Cardiac muscle cell (in vitro differentiated cells and primary cell): Measurements from ENCODE around the gene MYLK. TPM values are rescaled to one million over a fixed set of nuclear protein-coding genes. Genes with fewer than 3 reads are reported as not detected.

ENCODE experiments used
- DNase-seq, 2 donors: peaks; one replicate each; pipeline versions ENCODE4 v3.0.0 to v3.0.0-alpha.2; 2010 to 2017; ENCODE audit warnings: low read depth in 1 of 2, low spot score in 1 of 2
- H3K27ac ChIP-seq: fragments of 200-600 bp; sonication (generic); 2 replicates; pipeline ENCODE4 v1.5.1; 2016
- H3K27me3 ChIP-seq: fragments of 200-600 bp; sonication (generic); 2 replicates; pipeline ENCODE4 v1.6.0; 2016; ENCODE audit warnings: control low read depth
- H3K36me3 ChIP-seq: fragments of 200-600 bp; sonication (generic); 2 replicates; pipeline ENCODE4 v1.5.1; 2016; ENCODE audit warnings: control low read depth
- H3K4me1 ChIP-seq: fragments of 200-600 bp; sonication (generic); 2 replicates; pipeline ENCODE4 v1.8.1; 2017; ENCODE audit warnings: low read depth, mild to moderate bottlenecking, mixed run types
- H3K4me3 ChIP-seq: fragments of 200-600 bp; sonication (generic); 2 replicates; pipeline ENCODE4 v1.5.1; 2016; ENCODE audit warnings: mild to moderate bottlenecking
- H3K9me3 ChIP-seq: fragments of 200-600 bp; sonication (generic); 2 replicates; pipeline ENCODE4 v1.5.1; 2017; ENCODE audit warnings: low read depth, mild to moderate bottlenecking, control low read depth
- polyA plus RNA-seq: library from polyadenylated mRNA; unstranded; fragments of >200 nt; fragmentation: Nextera tagmentation; extraction: Ambion mirVana; gene quantifications from 2 replicates; pipeline ENCODE4 v1.2.1, GENCODE V29; 2016
- total RNA-seq: library from RNA; depleted of rRNA; stranded (reverse); fragments of >200 nt; gene quantifications from 2 replicates; pipeline ENCODE4 v1.2.3, GENCODE V29; 2016
- TF ChIP-seq, protein P1 (sequence below): IDR thresholded peaks from 2 replicates; pipeline ENCODE4 v1.5.1; 2012; ENCODE audit warnings: low read depth, mild to moderate bottlenecking, low read length

The MYLK gene
- total and polyA plus RNA-seq, 2 experiments from 2014 or later: 2.0 to 5.8 TPM

DNA sequence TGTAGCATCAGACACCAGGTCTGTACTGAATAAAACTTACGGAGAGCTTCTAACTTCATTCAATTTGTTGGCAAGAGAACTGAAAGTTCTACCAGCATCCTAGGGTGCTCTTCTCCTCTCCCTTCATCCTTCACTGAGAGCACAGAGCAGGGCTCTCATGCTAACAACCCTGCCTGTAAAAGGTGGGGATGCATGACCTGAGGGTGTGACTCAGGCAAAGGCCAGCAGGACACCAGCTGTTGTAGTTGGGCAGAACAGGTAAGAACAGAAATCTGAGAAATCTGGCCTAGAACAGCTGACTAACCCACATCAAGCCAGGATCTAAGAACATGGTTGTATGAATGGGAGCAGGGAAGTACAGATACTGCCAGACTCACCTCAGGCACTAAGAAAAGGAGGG lies 64.2 kb downstream of the MYLK start:
- no peaks in the 10 kb centered on the region for H3K27me3 ChIP-seq
- no peak for DNase-seq
- no peaks in the 10 kb centered on the region for H3K9me3 ChIP-seq
- no peaks in the 10 kb centered on the region for H3K4me1 ChIP-seq
- no peak overlapping the region for H3K27ac ChIP-seq
- no peaks in the 10 kb centered on the region for H3K36me3 ChIP-seq
- TF ChIP-seq, protein P1, sequence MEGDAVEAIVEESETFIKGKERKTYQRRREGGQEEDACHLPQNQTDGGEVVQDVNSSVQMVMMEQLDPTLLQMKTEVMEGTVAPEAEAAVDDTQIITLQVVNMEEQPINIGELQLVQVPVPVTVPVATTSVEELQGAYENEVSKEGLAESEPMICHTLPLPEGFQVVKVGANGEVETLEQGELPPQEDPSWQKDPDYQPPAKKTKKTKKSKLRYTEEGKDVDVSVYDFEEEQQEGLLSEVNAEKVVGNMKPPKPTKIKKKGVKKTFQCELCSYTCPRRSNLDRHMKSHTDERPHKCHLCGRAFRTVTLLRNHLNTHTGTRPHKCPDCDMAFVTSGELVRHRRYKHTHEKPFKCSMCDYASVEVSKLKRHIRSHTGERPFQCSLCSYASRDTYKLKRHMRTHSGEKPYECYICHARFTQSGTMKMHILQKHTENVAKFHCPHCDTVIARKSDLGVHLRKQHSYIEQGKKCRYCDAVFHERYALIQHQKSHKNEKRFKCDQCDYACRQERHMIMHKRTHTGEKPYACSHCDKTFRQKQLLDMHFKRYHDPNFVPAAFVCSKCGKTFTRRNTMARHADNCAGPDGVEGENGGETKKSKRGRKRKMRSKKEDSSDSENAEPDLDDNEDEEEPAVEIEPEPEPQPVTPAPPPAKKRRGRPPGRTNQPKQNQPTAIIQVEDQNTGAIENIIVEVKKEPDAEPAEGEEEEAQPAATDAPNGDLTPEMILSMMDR: no peak
- no peak overlapping the region for H3K4me3 ChIP-seq

DNA sequence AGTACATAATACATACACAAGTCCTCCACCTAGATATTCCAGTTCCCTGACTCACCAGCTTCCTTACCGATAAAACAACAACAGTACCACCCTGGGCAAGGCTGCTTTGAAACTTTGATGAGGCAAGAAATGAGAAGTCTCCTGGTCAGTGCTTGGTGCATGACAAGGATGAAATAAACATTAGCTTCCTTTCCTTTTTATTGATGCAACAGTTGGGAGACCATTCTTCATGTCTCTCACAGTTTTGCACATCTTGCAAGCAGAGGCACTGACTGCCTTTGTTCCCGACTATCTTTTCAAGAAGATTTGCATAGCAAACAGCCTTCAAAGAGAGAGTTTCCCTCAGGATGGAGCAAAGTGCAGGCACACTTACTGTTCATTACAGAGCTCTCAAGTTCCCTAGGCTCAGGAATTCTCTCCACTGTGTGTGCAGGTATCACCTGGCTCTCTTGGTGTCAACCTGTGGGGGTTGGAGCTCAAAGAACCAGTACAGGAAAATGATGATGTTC lies 65.2 kb downstream of the MYLK start:
- no peak overlapping the region for H3K27ac ChIP-seq
- no peaks in the 10 kb centered on the region for H3K4me1 ChIP-seq
- DNase-seq: peak in 1 of 2 donors; percentile 43
- no peaks in the 10 kb centered on the region for H3K36me3 ChIP-seq
- H3K4me3 ChIP-seq: no peak overlapping the region
- H3K27me3 ChIP-seq: no peaks in the 10 kb centered on the region
- H3K9me3 ChIP-seq: no peaks in the 10 kb centered on the region
- TF ChIP-seq, protein P1: no peak

- Histone ChIP-seq H3K4me1 (no peaks in the 10 kb centered on the region), H3K36me3 (no peaks in the 10 kb centered on the region), H3K9me3 (no peaks in the 10 kb centered on the region), H3K4me3 (no peak overlapping the region), H3K27me3 (no peaks in the 10 kb centered on the region), H3K27ac (no peak overlapping the region)
- TF ChIP-seq, protein P1: no peak
- peak in 1 of 2 donors; percentile 25 for DNase-seq
Measured at GRCh38 chr3:123818324-123818920, 65.7 kb downstream of the MYLK start.

DNA sequence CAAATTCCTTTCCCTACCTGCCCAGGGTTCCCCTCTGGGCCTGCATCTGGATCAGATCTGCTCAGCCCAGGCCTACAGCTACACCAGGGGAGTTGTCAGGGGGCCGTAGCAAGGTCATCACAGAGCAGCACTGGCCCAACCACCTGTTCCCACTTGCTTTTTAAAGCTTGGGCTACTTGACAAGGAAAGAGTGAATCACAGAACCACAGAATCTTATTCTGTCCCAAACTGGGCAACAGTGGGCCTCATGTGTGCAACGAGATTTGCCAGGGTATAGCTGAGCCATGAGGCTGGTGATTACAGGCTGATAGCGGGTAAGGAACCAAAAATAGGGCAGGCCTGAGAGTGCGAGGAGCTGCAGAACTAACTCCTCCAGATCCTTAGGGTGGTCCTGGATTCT lies 66.7 kb downstream of the MYLK start:
- H3K36me3 ChIP-seq: no peaks in the 10 kb centered on the region
- no peaks in the 10 kb centered on the region for H3K4me1 ChIP-seq
- no peaks in the 10 kb centered on the region for H3K9me3 ChIP-seq
- no peak overlapping the region for H3K4me3 ChIP-seq
- peak in 1 of 2 donors; percentile 27 for DNase-seq
- TF ChIP-seq, protein P1: no peak
- H3K27ac ChIP-seq: no peak overlapping the region
- H3K27me3 ChIP-seq: no peaks in the 10 kb centered on the region

GRCh38 chr3:123816673-123817207 lies 67.4 kb downstream of the MYLK start:
- H3K27ac ChIP-seq: no peak overlapping the region
- DNase-seq: peak in 1 of 2 donors; percentile 93
- TF ChIP-seq, protein P1: no peak

More at GRCh38 chr3:123816673-123817207, 67.4 kb downstream of the MYLK start:
- Histone ChIP-seq H3K36me3 (no peaks in the 10 kb centered on the region), H3K4me3 (no peak overlapping the region), H3K9me3 (no peaks in the 10 kb centered on the region), H3K4me1 (no peaks in the 10 kb centered on the region), H3K27me3 (no peaks in the 10 kb centered on the region)
